ENCODE measurements around the gene AQP9. TPM values are rescaled to one million over a fixed set of nuclear protein-coding genes. Genes with fewer than 3 reads are reported as not detected.

Gene AQP9
- total and polyA plus RNA-seq, 2 of the 8 experiments (the other 6 are each of a cell fraction or from before 2014, with no cell fraction given), result not detected

DNA sequence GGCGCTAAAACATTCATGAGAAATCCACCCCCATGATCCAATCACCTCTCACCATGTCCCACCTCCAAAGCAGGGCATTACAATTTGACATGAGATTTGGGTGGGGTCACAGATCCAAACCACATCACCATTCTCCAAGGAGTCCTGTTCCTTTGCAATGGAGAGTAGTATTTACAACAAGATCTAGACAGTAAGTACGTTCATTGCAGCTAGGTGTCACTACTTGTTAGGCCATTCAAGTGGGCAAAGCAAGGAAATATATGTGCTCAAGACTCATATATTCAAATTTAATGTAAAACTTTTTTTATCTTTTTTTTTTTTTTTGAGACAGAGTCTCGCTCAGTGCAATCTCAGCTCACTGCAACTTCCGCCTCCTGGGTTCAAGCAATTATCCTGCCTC lies 79.3 kb downstream of the AQP9 start:
- WGBS, 2 experiments (ENCODE audit: extremely low coverage in 1 of 2, insufficient coverage in 1 of 2, insufficient read length in 1 of 2, insufficient replicate concordance in 2 of 2, low coverage in 1 of 2, low lambda C conversion rate in 2 of 2, missing lambda C conversion rate in 1 of 2), result 91% methylated on average over 3 of the region's 4 CpGs; no CpG with 5 or more reads in 1 of the 2 experiments
- Histone ChIP-seq H2BK12ac (ENCODE audit: low read depth, low read length) (no peak overlapping the region), H3K4me2 (ENCODE audit: insufficient read depth in 1 of 2, low read depth in 2 of 2, low read length in 2 of 2) (no peak overlapping the region), H4K5ac (ENCODE audit: insufficient read length, low read depth, low read length) (no peak overlapping the region), H3K23ac (ENCODE audit: insufficient read length) (no peak overlapping the region), H4K20me1 (replicated peaks in 1 of 2; ENCODE audit: control insufficient read depth in 1 of 2, insufficient read depth in 2 of 2, low read length in 2 of 2) (no peaks in the 10 kb centered on the region), H2BK120ac (replicated peaks; ENCODE audit: low read depth, low read length) (no peak overlapping the region), H2BK20ac (ENCODE audit: low read length) (no peak overlapping the region), H2AFZ (ENCODE audit: low read length) (no peak overlapping the region), H3K4me1 (replicated peaks in 1 of 4; ENCODE audit: control insufficient read depth in 3 of 4, insufficient read depth in 4 of 4, low read length in 3 of 4) (no peaks in the 10 kb centered on the region), H3K4me3 (ENCODE audit: extremely low read depth in 1 of 4, insufficient read depth in 2 of 4, low read depth in 3 of 4, low read length in 4 of 4) (no peak overlapping the region), H3K9ac (replicated peaks in 1 of 4; ENCODE audit: extremely low read depth in 1 of 4, low read depth in 3 of 4, low read length in 3 of 4) (no peak overlapping the region), H4K91ac (replicated peaks; ENCODE audit: insufficient read length, low read length) (no peak overlapping the region), H3K9me3 (ENCODE audit: insufficient read depth in 2 of 2, low read depth in 1 of 2, low read length in 1 of 2) (no peaks in the 10 kb centered on the region), H4K8ac (ENCODE audit: extremely low read depth, insufficient read depth, low read length) (no peak overlapping the region), H3K14ac (ENCODE audit: insufficient read length) (no peak overlapping the region), H3K27me3 (replicated peaks in 1 of 4; ENCODE audit: control insufficient read depth in 3 of 4, extremely low read depth in 1 of 4, insufficient read depth in 3 of 4, low read length in 3 of 4) (no peaks in the 10 kb centered on the region), H3K18ac (ENCODE audit: extremely low read depth, low read length) (no peak overlapping the region), H3K56ac (replicated peaks; ENCODE audit: insufficient read length, low read depth, low read length) (no peak overlapping the region), H3K79me1 (ENCODE audit: low read depth, low read length) (no peaks in the 10 kb centered on the region), H3K4ac (replicated peaks; ENCODE audit: insufficient read length, low read depth, low read length) (no peak overlapping the region), H2BK15ac (ENCODE audit: low read length) (no peak overlapping the region), H3K79me2 (ENCODE audit: control insufficient read depth in 1 of 2, insufficient read depth in 2 of 2, low read length in 2 of 2) (no peaks in the 10 kb centered on the region), H3K27ac (ENCODE audit: low read depth, low read length) (no peak overlapping the region), H2BK5ac (ENCODE audit: low read depth, low read length) (no peak overlapping the region), H3K23me2 (ENCODE audit: low read depth, low read length) (peaks cover 2% of the 10 kb centered on the region; the same call in 1 of the 2 replicates), H3K36me3 (ENCODE audit: control insufficient read depth in 2 of 4, insufficient read depth in 4 of 4, low read length in 3 of 4) (no peaks in the 10 kb centered on the region), H2AK5ac (ENCODE audit: low read depth, low read length) (no peak overlapping the region)
- no peak for DNase-seq (ENCODE audit: low read depth in 1 of 2, low spot score in 2 of 2)
- TF ChIP-seq, protein P1, sequence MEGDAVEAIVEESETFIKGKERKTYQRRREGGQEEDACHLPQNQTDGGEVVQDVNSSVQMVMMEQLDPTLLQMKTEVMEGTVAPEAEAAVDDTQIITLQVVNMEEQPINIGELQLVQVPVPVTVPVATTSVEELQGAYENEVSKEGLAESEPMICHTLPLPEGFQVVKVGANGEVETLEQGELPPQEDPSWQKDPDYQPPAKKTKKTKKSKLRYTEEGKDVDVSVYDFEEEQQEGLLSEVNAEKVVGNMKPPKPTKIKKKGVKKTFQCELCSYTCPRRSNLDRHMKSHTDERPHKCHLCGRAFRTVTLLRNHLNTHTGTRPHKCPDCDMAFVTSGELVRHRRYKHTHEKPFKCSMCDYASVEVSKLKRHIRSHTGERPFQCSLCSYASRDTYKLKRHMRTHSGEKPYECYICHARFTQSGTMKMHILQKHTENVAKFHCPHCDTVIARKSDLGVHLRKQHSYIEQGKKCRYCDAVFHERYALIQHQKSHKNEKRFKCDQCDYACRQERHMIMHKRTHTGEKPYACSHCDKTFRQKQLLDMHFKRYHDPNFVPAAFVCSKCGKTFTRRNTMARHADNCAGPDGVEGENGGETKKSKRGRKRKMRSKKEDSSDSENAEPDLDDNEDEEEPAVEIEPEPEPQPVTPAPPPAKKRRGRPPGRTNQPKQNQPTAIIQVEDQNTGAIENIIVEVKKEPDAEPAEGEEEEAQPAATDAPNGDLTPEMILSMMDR (IDR thresholded peaks at IDR 0.05; ENCODE audit: control extremely low read depth in 1 of 3, insufficient read depth in 1 of 3, low read depth in 1 of 3, low read length in 3 of 3), result peak in 1 of 3 experiments; percentile 8; a peak in 1 of 4 replicates
- TF ChIP-seq RAD21 (IDR thresholded peaks at IDR 0.05 in 1 of 2, conservative IDR thresholded peaks at IDR 0.05 in 1 of 2; ENCODE audit: low read depth in 2 of 2, low read length in 2 of 2), result peak in 1 of 2 experiments; percentile 23; a peak in 2 of 4 replicates
- TF ChIP-seq TAF7 (optimal IDR thresholded peaks at IDR 0.05; ENCODE audit: borderline replicate concordance, low read depth, low read length), result no peak
- no peak for TF ChIP-seq NANOG (IDR thresholded peaks at IDR 0.05; ENCODE audit: insufficient read depth, low read depth, low read length, poor library complexity, severe bottlenecking)
- POLR2A ChIA-PET (ENCODE audit: partially characterized antibody), result no interaction called here
- CTCF ChIA-PET (ENCODE audit: partially characterized antibody), result interaction anchor here (1.4 kb wide), 1 partner anchor 11 kb away, joined by 5 read pairs; no protein-coding TSS in a partner anchor
- FAIRE-seq, result no peak
